Spleen (tissue), 13 donors: ENCODE measurements around the gene SRSF5. TPM values are rescaled to one million over a fixed set of nuclear protein-coding genes. Genes with fewer than 3 reads are reported as not detected.
"Not testable (repeated sequence)": the region's sequence is repeated elsewhere in the genome, so short reads cannot be mapped to it uniquely, and the experiment has no call there.

ENCODE experiments used
- DNase-seq: peaks from one replicate; pipeline ENCODE4 v3.0.0-alpha.2; 2020
- H3K27ac ChIP-seq, 8 donors: fragments of 200-600 bp; sonication (generic) in 7 of 8; 1 replicate in 4 of 8; 2 replicates in 4 of 8; pipeline versions ENCODE4 v1.5.0 to v1.8.0; 2016 to 2021; ENCODE audit warnings: inconsistent platforms in 4 of 8, mild to moderate bottlenecking in 4 of 8, moderate library complexity in 1 of 8
- H3K27me3 ChIP-seq, 7 donors: fragments of 200-600 bp; sonication (generic) in 6 of 7; replicated peaks in 1 of 7; 1 replicate in 4 of 7; 2 replicates in 3 of 7; pipeline versions ENCODE4 v1.5.0 to v1.8.0; 2016 to 2021; ENCODE audit warnings: inconsistent platforms in 3 of 7, mild to moderate bottlenecking in 1 of 7
- H3K36me3 ChIP-seq, 6 donors: fragments of 200-600 bp; sonication (generic) in 5 of 6; 1 replicate in 4 of 6; 2 replicates in 2 of 6; pipeline versions ENCODE4 v1.5.0 to v1.8.0; 2016 to 2021; ENCODE audit warnings: inconsistent platforms in 2 of 6
- H3K4me1 ChIP-seq, 6 donors: fragments of 200-600 bp; sonication (generic) in 5 of 6; 1 replicate in 3 of 6; 2 replicates in 3 of 6; pipeline versions ENCODE4 v1.5.0 to v1.8.0; 2016 to 2021; ENCODE audit warnings: inconsistent platforms in 3 of 6
- H3K4me3 ChIP-seq, 8 donors: fragments of 200-600 bp; sonication (generic) in 7 of 8; 1 replicate in 4 of 8; 2 replicates in 4 of 8; pipeline versions ENCODE4 v1.5.0 to v1.8.0; 2016 to 2021; ENCODE audit warnings: inconsistent platforms in 4 of 8, mild to moderate bottlenecking in 4 of 8, moderate library complexity in 2 of 8
- H3K9me3 ChIP-seq, 8 donors: fragments of 200-600 bp; sonication (generic) in 7 of 8; 1 replicate in 4 of 8; 2 replicates in 4 of 8; pipeline versions ENCODE4 v1.5.0 to v1.8.0; 2016 to 2021; ENCODE audit warnings: inconsistent platforms in 4 of 8
- POLR2A ChIP-seq, 3 donors: fragments of 450-650 bp; IDR thresholded peaks; one replicate each; pipeline ENCODE4 v1.5.1; 2017; ENCODE audit warnings: antibody characterized with exemption in 3 of 3, mild to moderate bottlenecking in 1 of 3
- POLR2AphosphoS5 ChIP-seq, 3 donors: sonication (generic); formaldehyde crosslinking; IDR thresholded peaks; one replicate each; pipeline ENCODE4 v1.5.1; 2017; ENCODE audit warnings: antibody characterized with exemption in 3 of 3
- WGBS, 5 donors: extraction: QIAGEN DNeasy Blood & Tissue Kit in 3 of 5; methylation state at CpG; one replicate each; pipeline versions ENCODE4 v1.1.5 to v1.1.7; 2013 to 2018; 5-methylcytosine and 5-hydroxymethylcytosine counted together
- intact Hi-C: fragments of 100-400 bp; cut with DNase I; formaldehyde crosslinking; loops from one replicate; pipeline ENCODE4 v1.15.0; 2023; ENCODE audit warnings: low total_unique reads
- long read RNA-seq, 2 donors: transcript quantifications; one replicate each; lab custom pipeline, GENCODE V29; 2026
- polyA plus RNA-seq, 3 donors: library from polyadenylated mRNA; stranded (reverse); fragments of 200-250 nt; gene quantifications; one replicate each; pipeline ENCODE4 v1.2.1, GENCODE V29; 2013
- total RNA-seq, 7 donors: library from RNA; depleted of rRNA in 3 of 7; stranded (reverse); fragments of >200 nt in 3 of 7; fragmentation: NEBNext Ultra II Directional in 4 of 7; extraction: Animal tissue kit (Norgen Biotek cat#: 25700) in 4 of 7; gene quantifications; one replicate each; pipeline versions ENCODE4 v1.1.0 to v1.2.1, GENCODE V29; 2016 to 2021
- TF ChIP-seq, protein P1 (sequence below), 11 experiments: fragments of 200-600 bp in 7 of 11; fragments of 450-650 bp in 4 of 11; sonication (generic) in 4 of 11; IDR thresholded peaks in 8 of 11; conservative IDR thresholded peaks in 3 of 11; 1 replicate in 7 of 11; 2 replicates in 4 of 11; pipeline versions ENCODE4 v1.4.0 to v1.8.0; 2016 to 2021; ENCODE audit warnings: antibody characterized with exemption in 11 of 11, inconsistent platforms in 4 of 11, mild to moderate bottlenecking in 1 of 11
- donor health status: healthy with polysubstance abuse.
- donor health status: DM: no; HTN: no; CAD: no; lungs with moderate emphysema.
- donor health status: DM: no; HTN: no; CAD: no.
- donor health status: Bipolar disorder and iron deficiency.
- donor health status: healthy.
- donor health status: DM: no; HTN: no; CAD: no.
- donor health status: DM: yes; HTN: yes; CAD: no.

SRSF5 gene
- total RNA-seq = 100 to 1,000 TPM; 416 to 612 (median 512) TPM
- polyA plus RNA-seq = 100 to 1,000 TPM; 366 to 491 (median 381) TPM
- long read RNA-seq, donor 1, transcript SRSF5-217 (8 exons, 1,500 nt) = major isoform, 22 of 276 reads
- long read RNA-seq, donor 1, transcript SRSF5-208 (2 exons, 947 nt) = minor isoform, 7 of 276 reads
- long read RNA-seq, donor 1, partial matches to known transcripts = 207 of 276 reads
- long read RNA-seq, donor 1, other reads (novel, unspliced or antisense) = 33 of 276 reads
- long read RNA-seq, donor 2, transcript SRSF5-208 (2 exons, 947 nt) = minor isoform, 10 of 152 reads
- long read RNA-seq, donor 2, transcript SRSF5-217 (8 exons, 1,500 nt) = major isoform, 15 of 152 reads
- long read RNA-seq, donor 2, partial matches to known transcripts = 113 of 152 reads
- long read RNA-seq, donor 2, other reads (novel, unspliced or antisense) = 9 of 152 reads

DNA sequence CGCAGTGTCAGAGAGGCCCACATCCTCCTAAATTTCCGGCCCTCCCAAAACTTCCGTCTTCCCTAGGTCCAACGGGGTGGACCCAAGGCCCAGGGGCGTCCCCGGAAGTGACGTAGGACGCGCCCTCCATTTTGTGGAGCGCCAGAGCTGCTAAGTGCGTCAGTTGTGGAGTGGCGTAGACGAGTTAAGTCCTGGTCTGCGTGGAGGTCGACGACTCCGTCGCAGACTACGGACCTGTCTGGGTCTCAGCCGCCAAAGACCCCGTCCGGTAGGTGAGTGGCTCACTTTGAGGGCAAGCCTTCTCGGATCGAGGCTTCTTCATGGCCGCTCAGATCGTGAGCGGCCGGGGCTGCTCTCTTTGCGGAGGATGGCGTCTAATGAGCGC lies at the start of gene SRSF5:
TSS of gene SRSF5 (plus strand) at position 159 of the 385 bp plus-strand sequence. CDS start 1,015 bp downstream, outside the sequence.
- peak; percentile 98 to 100 (median 100) for TF ChIP-seq POLR2AphosphoS5 (IDR thresholded peaks at IDR 0.05)
- peak; percentile 95 to 98 (median 97) for TF ChIP-seq POLR2A (IDR thresholded peaks at IDR 0.05)
- TF ChIP-seq, protein P1, sequence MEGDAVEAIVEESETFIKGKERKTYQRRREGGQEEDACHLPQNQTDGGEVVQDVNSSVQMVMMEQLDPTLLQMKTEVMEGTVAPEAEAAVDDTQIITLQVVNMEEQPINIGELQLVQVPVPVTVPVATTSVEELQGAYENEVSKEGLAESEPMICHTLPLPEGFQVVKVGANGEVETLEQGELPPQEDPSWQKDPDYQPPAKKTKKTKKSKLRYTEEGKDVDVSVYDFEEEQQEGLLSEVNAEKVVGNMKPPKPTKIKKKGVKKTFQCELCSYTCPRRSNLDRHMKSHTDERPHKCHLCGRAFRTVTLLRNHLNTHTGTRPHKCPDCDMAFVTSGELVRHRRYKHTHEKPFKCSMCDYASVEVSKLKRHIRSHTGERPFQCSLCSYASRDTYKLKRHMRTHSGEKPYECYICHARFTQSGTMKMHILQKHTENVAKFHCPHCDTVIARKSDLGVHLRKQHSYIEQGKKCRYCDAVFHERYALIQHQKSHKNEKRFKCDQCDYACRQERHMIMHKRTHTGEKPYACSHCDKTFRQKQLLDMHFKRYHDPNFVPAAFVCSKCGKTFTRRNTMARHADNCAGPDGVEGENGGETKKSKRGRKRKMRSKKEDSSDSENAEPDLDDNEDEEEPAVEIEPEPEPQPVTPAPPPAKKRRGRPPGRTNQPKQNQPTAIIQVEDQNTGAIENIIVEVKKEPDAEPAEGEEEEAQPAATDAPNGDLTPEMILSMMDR (IDR thresholded peaks at IDR 0.05 in 8 of 11, conservative IDR thresholded peaks at IDR 0.05 in 3 of 11) = peak in 1 of 11 experiments; percentile 15

DNA sequence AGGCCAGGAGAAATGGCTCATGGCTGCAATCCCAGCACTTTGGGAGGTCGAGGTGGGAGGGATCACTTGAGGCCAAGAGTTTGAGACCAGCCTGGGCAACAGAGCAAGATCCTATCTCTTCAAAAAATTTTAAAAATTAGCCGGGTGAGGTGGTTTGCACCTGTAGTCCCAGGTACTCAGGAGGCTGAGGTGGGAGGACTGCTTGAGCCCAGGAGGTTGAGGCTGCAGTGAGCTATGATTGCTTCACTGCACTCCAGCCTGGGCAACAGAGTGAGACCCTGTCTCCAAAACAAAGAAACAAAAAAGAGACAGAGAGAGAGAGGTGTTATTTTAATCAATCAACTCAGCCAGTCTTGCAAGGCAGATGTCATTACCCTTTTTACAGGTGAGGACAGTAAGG lies 48.3 kb upstream of the SRSF5 start:
- peak overlapping the region in 5 of 8 donors; percentile 22 to 85 (median 82) for H3K27ac ChIP-seq
- DNase-seq, intact Hi-C loops, H3K27me3 ChIP-seq, H3K4me3 ChIP-seq, H3K9me3 ChIP-seq: not testable (repeated sequence)
- H3K36me3 ChIP-seq = peaks cover 0 to 23% (median 0%) of the 10 kb centered on the region in 6 donors
- H3K4me1 ChIP-seq = peaks cover 0 to 74% (median 44%) of the 10 kb centered on the region in 6 donors
- 82 to 92% (median 89%) methylated on average over 2 of the region's 2 CpGs for WGBS, 5 donors

More for the DNA sequence above, at the start of gene SRSF5:
- Histone ChIP-seq H3K4me1 (peaks cover 33 to 56% (median 49%) of the 10 kb centered on the region in 6 donors), H3K27ac (peak within 1 kb of the TSS; percentile 94 to 100 (median 100)), H3K36me3 (peaks cover 7 to 41% (median 39%) of the 10 kb centered on the region in 6 donors), H3K9me3 (no peaks in the 10 kb centered on the region), H3K27me3 (no peaks in the 10 kb centered on the region), H3K4me3 (peak within 1 kb of the TSS; percentile 56 to 88 (median 78))
- peak; percentile 98 for DNase-seq
- 0 to 1% (median 0%) methylated on average over 22 to 31 of the region's 31 CpGs for WGBS, 5 donors
- intact Hi-C loops = no loop called here

DNA sequence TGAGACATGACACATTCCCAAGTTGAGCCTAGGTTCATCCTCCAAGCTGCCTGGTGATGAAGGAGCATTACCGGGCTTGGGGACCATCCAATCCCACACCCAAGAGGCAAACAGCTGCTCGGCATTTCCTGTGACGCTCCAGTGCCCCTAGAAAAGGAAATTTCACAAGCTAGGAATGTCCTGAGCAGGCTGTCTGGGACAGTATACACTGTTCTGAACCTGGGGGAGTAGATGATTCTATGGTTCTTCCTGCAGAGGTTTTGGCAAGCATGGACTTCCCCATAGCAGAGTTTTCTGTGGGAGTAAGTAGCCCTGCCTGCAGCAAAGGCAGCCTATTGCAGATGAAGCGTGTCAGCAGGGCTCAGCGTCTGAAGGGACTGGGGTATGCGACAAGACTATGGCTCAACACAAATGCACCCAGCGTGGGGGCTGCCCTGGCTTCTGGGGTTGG lies 47.4 kb upstream of the SRSF5 start:
- no peak for DNase-seq
- TF ChIP-seq POLR2AphosphoS5 (IDR thresholded peaks at IDR 0.05) = peak; percentile 48 to 80 (median 70)
- TF ChIP-seq, protein P1 (IDR thresholded peaks at IDR 0.05 in 8 of 11, conservative IDR thresholded peaks at IDR 0.05 in 3 of 11) = no peak
- Histone ChIP-seq H3K4me3 (no peak overlapping the region), H3K27ac (peak overlapping the region in 7 of 8 donors; percentile 22 to 85 (median 76)), H3K27me3 (no peaks in the 10 kb centered on the region), H3K4me1 (peaks cover 0 to 65% (median 40%) of the 10 kb centered on the region in 6 donors), H3K9me3 (no peaks in the 10 kb centered on the region), H3K36me3 (peaks cover 0 to 13% (median 0%) of the 10 kb centered on the region in 6 donors)
- 38 to 56% (median 44%) methylated on average over 7 of the region's 7 CpGs for WGBS, 5 donors
- intact Hi-C loops = no loop called here

DNA sequence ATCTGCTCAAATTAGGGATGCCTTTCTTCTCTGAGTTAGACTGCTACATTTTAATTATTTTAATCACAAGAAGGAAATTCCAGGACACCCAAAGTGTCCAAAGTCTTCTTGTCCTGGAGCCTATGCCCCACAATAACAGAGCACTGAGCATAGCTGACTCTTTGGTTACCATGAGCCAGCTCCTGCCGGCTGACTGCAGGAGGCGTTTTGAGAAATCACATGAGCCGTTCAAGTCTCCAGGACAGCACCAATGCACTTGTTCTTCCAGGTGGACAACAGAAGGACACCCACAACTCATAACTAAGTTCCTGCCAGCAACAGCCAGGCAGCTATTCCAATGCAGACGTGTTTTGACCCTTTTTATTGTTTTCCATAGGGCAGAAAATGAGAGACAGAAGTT lies 46.0 kb upstream of the SRSF5 start:
- intact Hi-C loops = no loop called here
- no peak for TF ChIP-seq POLR2A (IDR thresholded peaks at IDR 0.05)
- TF ChIP-seq, protein P1 (IDR thresholded peaks at IDR 0.05 in 8 of 11, conservative IDR thresholded peaks at IDR 0.05 in 3 of 11) = no peak
- no peak for TF ChIP-seq POLR2AphosphoS5 (IDR thresholded peaks at IDR 0.05)
- no peak for DNase-seq
- H3K27me3 ChIP-seq = no peaks in the 10 kb centered on the region
- peak overlapping the region in 4 of 8 donors; percentile 0 to 85 (median 72) for H3K27ac ChIP-seq
- no peaks in the 10 kb centered on the region for H3K36me3 ChIP-seq
- WGBS, 5 donors = 83 to 92% (median 90%) methylated on average over 4 of the region's 4 CpGs
- H3K4me1 ChIP-seq = peaks cover 0 to 62% (median 34%) of the 10 kb centered on the region in 6 donors
- no peaks in the 10 kb centered on the region for H3K9me3 ChIP-seq
- no peak overlapping the region for H3K4me3 ChIP-seq
